ENCODE measurements around the gene ZFYVE16. TPM values are rescaled to one million over a fixed set of nuclear protein-coding genes. Genes with fewer than 3 reads are reported as not detected.
"Not testable (repeated sequence)": the region's sequence is repeated elsewhere in the genome, so short reads cannot be mapped to it uniquely, and the experiment has no call there.

The ZFYVE16 gene
- total RNA-seq, 8 experiments from 2014 or later, result 20.6 to 42.2 (median 36.5) TPM

DNA sequence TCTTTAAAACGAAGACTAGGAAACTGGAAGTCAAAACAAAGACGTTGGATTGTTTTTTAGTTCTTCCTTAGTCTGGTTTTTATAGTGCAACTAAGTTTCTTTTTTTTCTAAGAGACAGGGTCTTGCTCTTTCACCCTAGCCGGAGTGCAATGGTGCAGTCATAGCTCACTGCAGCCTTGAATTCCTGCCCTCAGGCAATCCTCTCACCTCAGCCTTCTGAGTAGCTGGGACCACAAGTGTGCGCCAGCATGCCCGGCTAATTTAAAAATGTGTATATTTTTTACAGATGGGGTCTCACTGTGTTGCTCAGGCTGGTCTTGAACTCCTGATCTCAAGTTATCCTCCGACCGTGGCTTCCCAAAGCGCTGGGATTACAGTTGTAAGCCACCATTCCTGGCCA is 27.6 kb downstream of the ZFYVE16 start:
- in situ Hi-C loops (cut with MboI; ENCODE audit: low pct_unique_long_range_greater_than_20kb in 2 of 9, low sequenced_read_pairs in 9 of 9, unreplicated experiment in 9 of 9), result no loop called here
- Histone ChIP-seq H3K27ac (no peak overlapping the region), H3K4me1 (replicated peaks in 1 of 2) (no peaks in the 10 kb centered on the region), H3K4me3 (no peak overlapping the region)
- 90 to 100% (median 94%) methylated on average over 2 to 8 of the region's 8 CpGs; no CpG with 5 or more reads in 1 of the 10 experiments for WGBS, 10 experiments
- no peak for ATAC-seq (replicated peaks in 6 of 8)

DNA sequence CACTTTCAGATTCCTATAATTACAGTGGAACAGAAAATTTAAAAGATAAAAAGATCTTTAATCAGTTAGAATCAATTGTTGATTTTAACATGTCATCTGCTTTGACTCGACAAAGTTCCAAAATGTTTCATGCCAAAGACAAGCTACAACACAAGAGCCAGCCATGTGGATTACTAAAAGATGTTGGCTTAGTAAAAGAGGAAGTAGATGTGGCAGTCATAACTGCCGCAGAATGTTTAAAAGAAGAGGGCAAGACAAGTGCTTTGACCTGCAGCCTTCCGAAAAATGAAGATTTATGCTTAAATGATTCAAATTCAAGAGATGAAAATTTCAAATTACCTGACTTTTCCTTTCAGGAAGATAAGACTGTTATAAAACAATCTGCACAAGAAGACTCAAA is 29.5 kb downstream of the ZFYVE16 start:
- Histone ChIP-seq H3K27ac (no peak overlapping the region), H3K4me1 (replicated peaks in 1 of 2) (no peaks in the 10 kb centered on the region), H3K4me3 (no peak overlapping the region)
- in situ Hi-C loops (cut with MboI; ENCODE audit: low pct_unique_long_range_greater_than_20kb in 2 of 9, low sequenced_read_pairs in 9 of 9, unreplicated experiment in 9 of 9), result no loop called here
- no peak for ATAC-seq (replicated peaks in 6 of 8)
- WGBS, 10 experiments, result 23 to 100% (median 96%) methylated on average over 1 to 3 of the region's 3 CpGs

DNA sequence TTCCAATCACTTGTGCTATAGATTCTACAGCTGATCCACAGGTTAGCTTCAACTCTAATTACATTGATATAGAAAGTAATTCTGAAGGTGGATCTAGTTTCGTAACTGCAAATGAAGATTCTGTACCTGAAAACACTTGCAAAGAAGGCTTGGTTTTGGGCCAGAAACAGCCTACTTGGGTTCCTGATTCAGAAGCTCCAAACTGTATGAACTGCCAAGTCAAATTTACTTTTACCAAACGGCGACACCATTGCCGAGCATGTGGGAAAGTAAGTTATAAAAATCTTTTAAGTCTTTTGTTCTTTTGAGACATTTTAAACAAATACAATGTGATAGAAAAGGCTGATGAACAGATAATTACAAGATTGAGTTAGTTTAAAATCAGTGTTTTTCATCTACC is 30.9 kb downstream of the ZFYVE16 start:
- no peak overlapping the region for H3K4me3 ChIP-seq
- in situ Hi-C loops (cut with MboI; ENCODE audit: low pct_unique_long_range_greater_than_20kb in 2 of 9, low sequenced_read_pairs in 9 of 9, unreplicated experiment in 9 of 9), result no loop called here
- no peak for ATAC-seq (replicated peaks in 6 of 8)
- WGBS, 10 experiments, result 96 to 100% (median 100%) methylated on average over 1 to 4 of the region's 4 CpGs; no CpG with 5 or more reads in 1 of the 10 experiments
- no peak overlapping the region for H3K27ac ChIP-seq
- no peaks in the 10 kb centered on the region for H3K4me1 ChIP-seq (replicated peaks in 1 of 2)

DNA sequence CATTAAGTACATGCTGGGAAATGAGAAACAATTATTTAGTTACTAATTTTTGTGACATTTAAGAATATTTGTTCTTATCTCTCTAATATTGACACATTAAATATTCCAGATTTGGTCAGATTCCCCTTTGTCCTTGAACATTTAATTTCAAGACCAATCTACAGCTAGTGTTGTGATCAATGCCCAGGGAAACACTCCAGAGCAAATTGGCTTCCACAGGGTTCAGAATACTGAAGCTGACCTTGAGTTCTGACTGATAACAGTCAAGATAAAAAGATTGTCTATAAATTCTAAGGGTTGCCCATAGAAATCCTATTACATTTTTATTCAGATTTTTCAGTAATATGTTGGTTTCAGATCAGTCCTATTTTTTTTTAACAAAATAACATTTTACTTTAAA is 31.3 kb downstream of the ZFYVE16 start:
- Histone ChIP-seq H3K27ac (no peak overlapping the region), H3K4me3 (no peak overlapping the region), H3K4me1 (replicated peaks in 1 of 2) (no peaks in the 10 kb centered on the region)
- no peak for ATAC-seq (replicated peaks in 6 of 8)
- in situ Hi-C loops (cut with MboI; ENCODE audit: low pct_unique_long_range_greater_than_20kb in 2 of 9, low sequenced_read_pairs in 9 of 9, unreplicated experiment in 9 of 9), result no loop called here

DNA sequence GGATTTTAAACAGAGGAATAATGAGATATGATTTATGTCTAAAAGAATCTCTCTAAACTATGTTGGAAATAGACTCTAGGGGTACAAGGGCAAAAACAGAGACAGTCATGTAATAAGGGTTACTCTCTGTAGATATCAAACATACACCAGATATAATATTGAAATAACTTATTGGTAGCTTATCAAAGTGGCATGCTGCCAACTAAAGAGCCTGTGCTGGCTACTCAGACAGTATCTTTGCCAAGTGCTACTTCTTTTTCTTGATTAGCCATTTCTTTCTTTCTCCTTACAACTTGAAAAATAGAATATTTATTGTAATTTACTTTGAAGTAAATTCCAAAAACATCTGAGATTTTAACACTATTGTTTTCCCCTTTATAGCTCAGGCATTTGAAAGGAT is 34.9 kb downstream of the ZFYVE16 start:
- Histone ChIP-seq H3K4me3 (no peak overlapping the region), H3K4me1 (replicated peaks in 1 of 2) (no peaks in the 10 kb centered on the region), H3K27ac (no peak overlapping the region)
- in situ Hi-C loops (cut with MboI; ENCODE audit: low pct_unique_long_range_greater_than_20kb in 2 of 9, low sequenced_read_pairs in 9 of 9, unreplicated experiment in 9 of 9), result no loop called here
- no peak for ATAC-seq (replicated peaks in 6 of 8)

DNA sequence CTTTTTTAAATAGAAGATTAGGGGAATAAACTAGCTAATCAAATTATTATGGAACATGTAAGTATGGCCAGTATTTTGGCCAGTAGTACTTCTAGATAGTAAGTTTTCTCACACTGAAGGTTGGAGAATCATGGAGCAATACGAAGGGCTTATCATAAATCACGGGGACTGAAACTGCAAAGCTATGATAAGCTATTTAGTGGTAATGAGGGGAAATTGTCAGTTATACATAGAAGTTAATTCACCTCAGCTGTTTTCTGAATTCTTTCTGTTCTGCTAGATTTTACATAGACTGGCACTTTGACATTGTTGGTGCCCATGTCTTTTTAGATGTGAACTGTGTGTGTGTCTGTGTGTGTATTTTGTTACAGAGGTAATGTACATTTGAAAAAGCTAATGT is 45.5 kb downstream of the ZFYVE16 start:
- no peak for ATAC-seq (replicated peaks in 6 of 8)
- WGBS, 10 experiments, result 60 to 100% (median 98%) methylated on average over 1 to 2 of the region's 2 CpGs; no CpG with 5 or more reads in 2 of the 10 experiments
- Histone ChIP-seq H3K4me1 (replicated peaks in 1 of 2) (no peaks in the 10 kb centered on the region), H3K4me3 (no peak overlapping the region), H3K27ac (no peak overlapping the region)
- in situ Hi-C loops (cut with MboI; ENCODE audit: low pct_unique_long_range_greater_than_20kb in 2 of 9, low sequenced_read_pairs in 9 of 9, unreplicated experiment in 9 of 9), result no loop called here

DNA sequence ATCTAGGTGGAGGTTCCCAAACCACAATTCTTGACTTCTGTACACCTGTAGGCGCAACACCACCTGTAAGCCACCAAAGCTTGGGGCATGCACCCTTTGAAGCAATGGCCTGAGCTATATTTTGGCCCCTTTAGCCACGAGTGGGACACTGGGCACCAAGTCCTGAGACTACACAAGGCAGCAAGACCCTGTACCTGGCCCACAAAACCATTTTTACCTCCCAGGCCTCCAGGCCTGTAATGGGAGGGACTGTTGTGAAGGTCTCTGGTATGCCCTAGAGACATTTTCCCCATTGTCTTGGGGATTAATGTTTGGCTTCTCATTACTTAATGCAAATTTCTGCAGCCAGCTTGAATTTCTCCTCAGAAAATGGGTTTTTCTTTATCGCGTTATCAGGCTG is 55.4 kb downstream of the ZFYVE16 start:
- ATAC-seq (replicated peaks in 6 of 8), result no peak
- WGBS, 10 experiments, result 89 to 100% (median 100%) methylated on average over 2 to 4 of the region's 4 CpGs; no CpG with 5 or more reads in 3 of the 10 experiments
- H3K27ac ChIP-seq, result no peak overlapping the region
- no peaks in the 10 kb centered on the region for H3K4me1 ChIP-seq (replicated peaks in 1 of 2)
- H3K4me3 ChIP-seq, result no peak overlapping the region
- in situ Hi-C loops (cut with MboI; ENCODE audit: low pct_unique_long_range_greater_than_20kb in 2 of 9, low sequenced_read_pairs in 9 of 9, unreplicated experiment in 9 of 9), result no loop called here

DNA sequence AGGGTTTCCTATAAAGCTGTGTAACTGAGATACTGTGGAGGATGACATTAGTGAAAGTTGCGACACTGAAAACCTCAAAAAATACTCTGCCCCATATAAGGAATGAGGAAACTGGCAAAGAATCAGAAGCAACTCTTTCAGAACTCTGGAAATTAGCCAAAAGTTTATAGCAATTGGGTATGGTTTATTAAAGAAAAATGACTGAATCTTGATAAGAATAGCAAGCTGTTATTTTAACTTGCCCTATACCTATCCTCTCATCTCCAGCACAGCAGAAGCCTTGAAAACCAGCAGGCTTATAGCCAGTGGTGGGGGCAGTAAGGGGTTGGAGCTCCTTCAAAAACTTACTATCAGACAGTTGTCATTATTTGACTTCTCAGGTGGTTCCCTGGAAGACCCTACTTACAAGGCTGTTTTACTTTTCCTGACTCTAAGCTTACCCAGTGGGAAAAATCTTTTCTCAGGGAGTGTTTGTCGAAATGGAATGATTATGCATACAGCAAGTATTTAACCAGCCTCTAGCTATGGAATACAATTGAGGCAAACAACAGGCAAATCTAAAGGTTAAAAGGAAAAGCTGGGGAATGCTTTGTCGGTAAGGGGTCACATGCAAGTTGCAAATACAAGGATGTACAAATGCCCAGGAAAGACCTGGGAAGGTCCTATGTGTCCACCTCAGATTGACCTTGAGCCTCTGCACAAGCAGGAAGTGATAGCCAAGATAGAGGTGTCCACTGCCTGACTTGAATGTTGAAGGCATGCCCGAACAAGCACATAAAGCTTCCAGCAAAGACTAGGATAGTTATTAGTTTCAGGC is 59.0 kb downstream of the ZFYVE16 start:
- WGBS, 10 experiments, result 0 to 100% (median 67%) methylated on average over 1 to 4 of the region's 4 CpGs
- peak in 2 of 8 experiments; percentile 49 to 52 for ATAC-seq (replicated peaks in 6 of 8)
- no peaks in the 10 kb centered on the region for H3K4me1 ChIP-seq (replicated peaks in 1 of 2)
- no peak overlapping the region for H3K27ac ChIP-seq
- H3K4me3 ChIP-seq, result no peak overlapping the region
- in situ Hi-C loops (cut with MboI; ENCODE audit: low pct_unique_long_range_greater_than_20kb in 2 of 9, low sequenced_read_pairs in 9 of 9, unreplicated experiment in 9 of 9), result no loop called here

DNA sequence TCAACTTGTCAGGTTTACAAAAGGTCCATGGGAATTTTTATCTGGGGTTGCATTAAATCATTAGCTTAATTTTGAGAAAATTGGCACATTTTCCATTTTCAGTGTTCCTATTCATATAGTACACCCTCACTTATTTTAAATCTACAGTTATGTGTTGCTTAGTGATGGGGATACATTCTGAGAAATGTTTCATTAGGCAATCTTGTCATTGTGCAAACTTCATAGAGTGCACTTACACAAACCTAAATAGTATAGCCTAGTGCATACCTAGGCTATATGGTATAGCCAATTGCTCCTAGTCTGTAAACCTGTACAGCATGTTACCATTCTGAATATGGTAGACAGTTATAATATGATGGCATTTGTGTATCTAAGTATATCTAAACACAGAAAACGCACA is 60.3 kb downstream of the ZFYVE16 start:
- 100% methylated on average over 1 of the region's 1 CpG; no CpG with 5 or more reads in 4 of the 10 experiments for WGBS, 10 experiments
- no peak overlapping the region for H3K4me3 ChIP-seq
- ATAC-seq (replicated peaks in 6 of 8), result no peak
- no peak overlapping the region for H3K27ac ChIP-seq
- no peaks in the 10 kb centered on the region for H3K4me1 ChIP-seq (replicated peaks in 1 of 2)
- in situ Hi-C loops (cut with MboI; ENCODE audit: low pct_unique_long_range_greater_than_20kb in 2 of 9, low sequenced_read_pairs in 9 of 9, unreplicated experiment in 9 of 9), result no loop called here

DNA sequence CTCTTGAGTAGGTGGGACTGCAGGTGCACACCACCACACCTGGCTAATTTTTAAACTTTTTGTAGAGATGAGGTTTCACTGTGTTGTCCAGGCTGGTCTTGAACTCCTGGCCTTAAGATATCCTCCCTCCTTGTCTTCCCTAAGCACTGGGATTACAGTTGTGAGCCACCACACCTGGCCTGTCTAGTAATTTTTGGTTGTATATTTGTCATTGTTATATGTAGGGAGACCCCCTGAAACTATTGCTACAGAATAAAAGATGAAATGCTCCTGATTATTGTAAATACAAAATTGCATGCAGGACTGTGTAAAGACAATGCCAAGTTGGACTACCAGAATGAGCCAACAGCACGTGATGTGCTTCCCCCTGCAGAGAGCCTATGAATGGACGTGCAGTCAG is 62.8 kb downstream of the ZFYVE16 start:
- ATAC-seq (replicated peaks in 6 of 8); in situ Hi-C loops (cut with MboI; ENCODE audit: low pct_unique_long_range_greater_than_20kb in 2 of 9, low sequenced_read_pairs in 9 of 9, unreplicated experiment in 9 of 9): not testable (repeated sequence)

DNA sequence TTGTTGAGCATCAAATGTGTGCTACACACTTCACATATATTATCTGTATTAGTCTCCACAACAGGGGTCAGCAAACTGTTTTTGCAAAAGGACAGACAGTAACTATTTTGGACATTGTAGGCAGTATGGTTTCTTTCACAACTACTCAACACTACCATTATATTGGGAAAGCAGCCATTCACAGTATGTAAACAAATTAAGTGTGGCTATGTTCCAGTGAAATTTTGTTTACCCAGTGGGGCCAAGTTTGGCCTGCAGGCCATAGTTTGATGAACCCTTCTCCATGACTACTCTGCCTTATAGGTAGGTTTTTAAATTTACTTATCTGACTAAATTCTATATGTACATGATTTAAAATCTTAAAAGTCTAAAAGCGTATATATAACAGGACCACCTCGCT is 67.1 kb downstream of the ZFYVE16 start:
- Histone ChIP-seq H3K4me3 (no peak overlapping the region), H3K4me1 (replicated peaks in 1 of 2) (no peaks in the 10 kb centered on the region), H3K27ac (no peak overlapping the region)
- no peak for ATAC-seq (replicated peaks in 6 of 8)
- WGBS, 10 experiments, result 80 to 100% (median 91%) methylated on average over 1 to 2 of the region's 2 CpGs; no CpG with 5 or more reads in 3 of the 10 experiments
- in situ Hi-C loops (cut with MboI; ENCODE audit: low pct_unique_long_range_greater_than_20kb in 2 of 9, low sequenced_read_pairs in 9 of 9, unreplicated experiment in 9 of 9), result loop anchor here in 3 of 9 experiments (25.0 kb wide), 1 partner anchor 187 kb away; the partner anchor contains the start of genes DHFR (in 3 of the 3) and MSH3 (in 3 of the 3)

More for the DNA sequence above, 62.8 kb downstream of the ZFYVE16 start:
- H3K4me3 ChIP-seq; H3K27ac ChIP-seq; H3K4me1 ChIP-seq (replicated peaks in 1 of 2): not testable (repeated sequence)
- WGBS, 10 experiments, result no CpG with 5 or more reads among the region's 2 CpGs

DNA sequence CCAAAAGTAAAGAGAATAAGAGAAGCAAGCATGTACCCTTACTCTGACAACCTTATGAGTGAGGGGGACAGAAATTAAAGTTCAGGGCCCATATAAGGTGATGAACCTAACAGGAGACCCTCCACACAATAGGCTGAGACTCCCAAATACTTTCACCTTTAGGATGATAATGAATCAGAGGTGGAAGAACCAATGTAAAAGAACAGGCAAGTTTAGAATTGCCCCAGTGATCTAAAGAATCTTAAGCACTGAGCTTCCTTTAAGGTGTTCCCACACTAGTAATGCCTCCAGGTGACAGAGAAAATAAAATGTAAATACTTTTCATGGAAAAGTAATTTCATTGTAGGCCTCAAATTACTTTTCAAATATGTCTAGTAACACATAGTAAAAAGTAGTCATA is 71.8 kb downstream of the ZFYVE16 start:
- no peaks in the 10 kb centered on the region for H3K4me1 ChIP-seq (replicated peaks in 1 of 2)
- ATAC-seq (replicated peaks in 6 of 8), result no peak
- in situ Hi-C loops (cut with MboI; ENCODE audit: low pct_unique_long_range_greater_than_20kb in 2 of 9, low sequenced_read_pairs in 9 of 9, unreplicated experiment in 9 of 9), result loop anchor here in 3 of 9 experiments (25.0 kb wide), 1 partner anchor 183 kb away; the partner anchor contains the start of genes DHFR (in 3 of the 3) and MSH3 (in 3 of the 3)
- no peak overlapping the region for H3K27ac ChIP-seq
- no peak overlapping the region for H3K4me3 ChIP-seq

DNA sequence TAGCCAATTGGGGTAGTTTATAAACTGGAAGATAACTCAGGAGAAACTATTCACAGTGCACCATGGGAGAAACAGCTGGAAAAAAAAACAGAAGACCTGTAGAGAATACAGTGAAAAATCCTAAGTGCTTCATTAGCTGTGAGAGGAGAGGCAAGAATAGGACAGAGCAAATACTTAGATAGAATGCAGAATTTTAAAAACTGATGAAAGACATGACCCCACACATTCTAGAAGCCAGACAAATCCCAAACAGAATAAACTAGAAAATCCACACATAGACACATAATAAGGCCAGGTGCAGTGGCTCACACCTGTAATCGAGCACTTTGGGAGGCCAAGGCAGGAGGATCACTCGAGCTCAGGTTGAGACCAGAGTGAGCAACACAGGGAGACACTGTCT is 72.5 kb downstream of the ZFYVE16 start:
- H3K4me1 ChIP-seq (replicated peaks in 1 of 2), result no peaks in the 10 kb centered on the region
- H3K4me3 ChIP-seq, result no peak overlapping the region
- in situ Hi-C loops (cut with MboI; ENCODE audit: low pct_unique_long_range_greater_than_20kb in 2 of 9, low sequenced_read_pairs in 9 of 9, unreplicated experiment in 9 of 9), result loop anchor here in 3 of 9 experiments (25.0 kb wide), 1 partner anchor 182 kb away; the partner anchor contains the start of genes DHFR (in 3 of the 3) and MSH3 (in 3 of the 3)
- WGBS, 10 experiments, result 80 to 100% (median 90%) methylated on average over 1 to 2 of the region's 2 CpGs; no CpG with 5 or more reads in 3 of the 10 experiments
- no peak overlapping the region for H3K27ac ChIP-seq
- ATAC-seq (replicated peaks in 6 of 8), result no peak

All from motor neuron (in vitro differentiated cells).